Right atrium auricular region (tissue), 2 donors: ENCODE results near the gene CCHCR1. TPM values are rescaled to one million over a fixed set of nuclear protein-coding genes. Genes with fewer than 3 reads are reported as not detected.

Experiments used
- DNase-seq: peaks from one replicate; pipeline ENCODE4 v3.0.0-alpha.2; 2019; ENCODE audit warnings: low spot score
- H3K27ac ChIP-seq, 2 donors: fragments of 200-600 bp; sonication (generic); 1 replicate in 1 of 2; 2 replicates in 1 of 2; pipeline ENCODE4 v1.5.1; 2016 to 2019
- H3K27me3 ChIP-seq, 2 donors: fragments of 200-600 bp; sonication (generic); one replicate each; pipeline versions ENCODE4 v1.5.1 to v1.6.0; 2017 to 2019
- H3K36me3 ChIP-seq: fragments of 200-600 bp; sonication (generic); one replicate; pipeline ENCODE4 v1.5.1; 2016
- H3K4me1 ChIP-seq, 2 donors: fragments of 200-600 bp; sonication (generic); one replicate each; pipeline versions ENCODE4 v1.5.1 to v1.6.0; 2017 to 2019
- H3K4me3 ChIP-seq, 2 donors: fragments of 200-600 bp; sonication (generic); 1 replicate in 1 of 2; 2 replicates in 1 of 2; pipeline ENCODE4 v1.5.1; 2017 to 2019; ENCODE audit warnings: mild to moderate bottlenecking in 1 of 2, moderate library complexity in 1 of 2
- H3K9me3 ChIP-seq, 2 donors: fragments of 200-600 bp; sonication (generic); one replicate each; pipeline ENCODE4 v1.5.1; 2019
- total RNA-seq, 2 donors: library from RNA; depleted of rRNA; stranded (reverse); fragments of >200 nt; gene quantifications; one replicate each; pipeline ENCODE4 v1.1.0, GENCODE V29; 2016
- TF ChIP-seq, protein P1 (sequence below), 2 donors: fragments of 200-600 bp; sonication (generic); IDR thresholded peaks; one replicate each; pipeline ENCODE4 v1.5.1; 2019; ENCODE audit warnings: antibody characterized with exemption in 2 of 2

The CCHCR1 gene
- total RNA-seq, 2 donors from 2014 or later = 7.6 to 9.1 TPM

GRCh38 chr6:31126396-31127175, 31.0 kb downstream of the CCHCR1 start:
- no peaks in the 10 kb centered on the region for H3K36me3 ChIP-seq
- no peaks in the 10 kb centered on the region for H3K27me3 ChIP-seq
- no peak for DNase-seq
- H3K27ac ChIP-seq = peak overlapping the region; percentile 55 to 83
- H3K4me1 ChIP-seq = peaks cover 0 to 37% of the 10 kb centered on the region in 2 donors
- H3K4me3 ChIP-seq = no peak overlapping the region
- TF ChIP-seq, protein P1, sequence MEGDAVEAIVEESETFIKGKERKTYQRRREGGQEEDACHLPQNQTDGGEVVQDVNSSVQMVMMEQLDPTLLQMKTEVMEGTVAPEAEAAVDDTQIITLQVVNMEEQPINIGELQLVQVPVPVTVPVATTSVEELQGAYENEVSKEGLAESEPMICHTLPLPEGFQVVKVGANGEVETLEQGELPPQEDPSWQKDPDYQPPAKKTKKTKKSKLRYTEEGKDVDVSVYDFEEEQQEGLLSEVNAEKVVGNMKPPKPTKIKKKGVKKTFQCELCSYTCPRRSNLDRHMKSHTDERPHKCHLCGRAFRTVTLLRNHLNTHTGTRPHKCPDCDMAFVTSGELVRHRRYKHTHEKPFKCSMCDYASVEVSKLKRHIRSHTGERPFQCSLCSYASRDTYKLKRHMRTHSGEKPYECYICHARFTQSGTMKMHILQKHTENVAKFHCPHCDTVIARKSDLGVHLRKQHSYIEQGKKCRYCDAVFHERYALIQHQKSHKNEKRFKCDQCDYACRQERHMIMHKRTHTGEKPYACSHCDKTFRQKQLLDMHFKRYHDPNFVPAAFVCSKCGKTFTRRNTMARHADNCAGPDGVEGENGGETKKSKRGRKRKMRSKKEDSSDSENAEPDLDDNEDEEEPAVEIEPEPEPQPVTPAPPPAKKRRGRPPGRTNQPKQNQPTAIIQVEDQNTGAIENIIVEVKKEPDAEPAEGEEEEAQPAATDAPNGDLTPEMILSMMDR (IDR thresholded peaks at IDR 0.05) = no peak
- no peaks in the 10 kb centered on the region for H3K9me3 ChIP-seq

GRCh38 chr6:31125586-31126363, 31.8 kb downstream of the CCHCR1 start:
- no peaks in the 10 kb centered on the region for H3K36me3 ChIP-seq
- DNase-seq = peak; percentile 60
- no peak overlapping the region for H3K4me3 ChIP-seq
- peaks cover 0 to 37% of the 10 kb centered on the region in 2 donors for H3K4me1 ChIP-seq
- H3K9me3 ChIP-seq = no peaks in the 10 kb centered on the region
- H3K27ac ChIP-seq = peak overlapping the region; percentile 55 to 83
- no peaks in the 10 kb centered on the region for H3K27me3 ChIP-seq
- TF ChIP-seq, protein P1 (IDR thresholded peaks at IDR 0.05) = no peak

DNA sequence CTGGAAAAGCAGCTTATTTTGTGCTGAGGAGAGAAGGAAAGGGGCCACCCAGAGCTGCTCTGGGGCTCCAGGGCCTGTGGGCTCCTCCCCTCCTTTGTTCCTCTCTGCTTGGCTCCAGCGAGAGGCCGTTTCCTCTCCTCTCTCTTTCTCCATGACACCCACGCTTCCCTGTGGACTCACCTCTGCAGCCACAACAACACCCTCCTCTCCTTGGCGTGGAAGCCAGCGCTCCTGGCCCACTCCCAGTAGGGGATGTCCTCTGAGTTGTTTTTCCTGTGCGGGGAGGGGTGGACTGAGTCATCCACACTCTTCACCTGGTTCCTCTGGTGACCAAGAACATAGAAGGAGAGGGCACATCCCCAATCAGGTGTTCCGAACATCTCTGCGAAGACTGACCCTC, 32.4 kb downstream of the CCHCR1 start:
- Histone ChIP-seq H3K4me1 (peaks cover 0 to 37% of the 10 kb centered on the region in 2 donors), H3K36me3 (no peaks in the 10 kb centered on the region), H3K4me3 (no peak overlapping the region), H3K27ac (peak overlapping the region in 1 of 2 donors; percentile 55), H3K27me3 (no peaks in the 10 kb centered on the region), H3K9me3 (no peaks in the 10 kb centered on the region)
- DNase-seq = peak; percentile 61
- TF ChIP-seq, protein P1 (IDR thresholded peaks at IDR 0.05) = no peak

GRCh38 chr6:31122791-31123706, 34.6 kb downstream of the CCHCR1 start:
- Histone ChIP-seq H3K27ac (peak overlapping the region; percentile 48 to 54), H3K9me3 (no peaks in the 10 kb centered on the region), H3K27me3 (no peaks in the 10 kb centered on the region), H3K4me3 (no peak overlapping the region), H3K36me3 (no peaks in the 10 kb centered on the region), H3K4me1 (peaks cover 0 to 37% of the 10 kb centered on the region in 2 donors)
- peak; percentile 79 for DNase-seq
- TF ChIP-seq, protein P1 (IDR thresholded peaks at IDR 0.05) = no peak

GRCh38 chr6:31121131-31121790, 36.3 kb downstream of the CCHCR1 start:
- peaks cover 0 to 40% of the 10 kb centered on the region in 2 donors for H3K4me1 ChIP-seq
- TF ChIP-seq, protein P1 (IDR thresholded peaks at IDR 0.05) = no peak
- no peak overlapping the region for H3K4me3 ChIP-seq
- no peak for DNase-seq
- H3K36me3 ChIP-seq = no peaks in the 10 kb centered on the region
- no peaks in the 10 kb centered on the region for H3K27me3 ChIP-seq
- H3K9me3 ChIP-seq = no peaks in the 10 kb centered on the region
- H3K27ac ChIP-seq = no peak overlapping the region
